H1 (cell line): ENCODE measurements around the gene FXR2. TPM values are rescaled to one million over a fixed set of nuclear protein-coding genes. Genes with fewer than 3 reads are reported as not detected.

Experiments
- CTCF ChIA-PET: fragments of 300-600 bp; sonication (Branson Sonifier 250); formaldehyde crosslinking; loops from one replicate; lab custom pipeline; 2021; ENCODE audit not compliant: partially characterized antibody; lab: Charles Lee
- POLR2A ChIA-PET: fragments of 300-600 bp; sonication (Branson Sonifier 250); formaldehyde crosslinking; loops from one replicate; lab custom pipeline; 2021; ENCODE audit warnings: inconsistent platforms; ENCODE audit not compliant: partially characterized antibody; lab: Charles Lee
- DNase-seq, 2 experiments: peaks; one replicate each; pipeline versions ENCODE4 v3.0.0 to v3.0.0-alpha.2; 2010 to 2022; ENCODE audit warnings: low spot score in 2 of 2, low read depth in 1 of 2, mixed read lengths in 1 of 2
- FAIRE-seq: peaks from 2 replicates; lab custom pipeline; 2011; peaks lifted over from hg19 to GRCh38; lab: Jason Lieb, UNC
- H2AFZ ChIP-seq: 2 replicates; pipeline ENCODE4 v1.8.1; 2012; ENCODE audit warnings: low read length, inconsistent platforms
- H2AK5ac ChIP-seq: 2 replicates; pipeline ENCODE4 v1.6.1; 2013; ENCODE audit warnings: low read depth, low read length
- H2BK120ac ChIP-seq: replicated peaks from 2 replicates; pipeline ENCODE3; 2013; ENCODE audit warnings: low read depth, low read length, inconsistent platforms
- H2BK12ac ChIP-seq: 2 replicates; pipeline ENCODE4 v1.6.1; 2013; ENCODE audit warnings: low read depth, low read length
- H2BK15ac ChIP-seq: 2 replicates; pipeline ENCODE4 v1.6.1; 2013; ENCODE audit warnings: low read length
- H2BK20ac ChIP-seq: 2 replicates; pipeline ENCODE4 v1.6.1; 2013; ENCODE audit warnings: low read length
- H2BK5ac ChIP-seq: 2 replicates; pipeline ENCODE4 v1.6.1; 2013; ENCODE audit warnings: low read depth, low read length
- H3K14ac ChIP-seq: 2 replicates; pipeline ENCODE4 v1.6.1; 2013; ENCODE audit warnings: inconsistent platforms; ENCODE audit not compliant: insufficient read length
- H3K18ac ChIP-seq: 2 replicates; pipeline ENCODE4 v1.6.1; 2013; ENCODE audit warnings: low read length; ENCODE audit errors: extremely low read depth
- H3K23ac ChIP-seq: 2 replicates; pipeline ENCODE4 v1.6.1; 2013; ENCODE audit warnings: inconsistent platforms; ENCODE audit not compliant: insufficient read length
- H3K23me2 ChIP-seq: 2 replicates; pipeline ENCODE4 v1.6.1; 2013; ENCODE audit warnings: low read depth, low read length
- H3K27ac ChIP-seq: 2 replicates; pipeline ENCODE4 v1.6.1; 2011; ENCODE audit warnings: low read depth, low read length, inconsistent platforms
- H3K27me3 ChIP-seq, 4 experiments: replicated peaks in 1 of 4; 1 replicate in 1 of 4; 2 replicates in 3 of 4; pipeline versions ENCODE4 v1.6.1 to v1.8.1; 2011 to 2013; ENCODE audit warnings: low read length in 3 of 4, mild to moderate bottlenecking in 3 of 4, inconsistent platforms in 2 of 4, mixed read lengths in 2 of 4, moderate library complexity in 1 of 4; ENCODE audit not compliant: control insufficient read depth in 3 of 4, insufficient read depth in 3 of 4; ENCODE audit errors: extremely low read depth in 1 of 4
- H3K36me3 ChIP-seq, 4 experiments: 2 replicates each; pipeline versions ENCODE4 v1.6.1 to v1.8.1; 2011 to 2013; ENCODE audit warnings: mild to moderate bottlenecking in 4 of 4, low read length in 3 of 4, moderate library complexity in 2 of 4, control low read depth in 1 of 4, inconsistent platforms in 1 of 4; ENCODE audit not compliant: insufficient read depth in 4 of 4, control insufficient read depth in 2 of 4
- H3K4ac ChIP-seq: replicated peaks from 2 replicates; pipeline ENCODE3; 2013; ENCODE audit warnings: low read length, low read depth, mixed read lengths, inconsistent platforms; ENCODE audit not compliant: insufficient read length
- H3K4me1 ChIP-seq, 4 experiments: replicated peaks in 1 of 4; 1 replicate in 1 of 4; 2 replicates in 3 of 4; pipeline versions ENCODE4 v1.6.1 to v1.8.1; 2011 to 2013; ENCODE audit warnings: low read length in 3 of 4, inconsistent platforms in 2 of 4, mixed read lengths in 1 of 4; ENCODE audit not compliant: insufficient read depth in 4 of 4, control insufficient read depth in 3 of 4
- H3K4me2 ChIP-seq, 2 experiments: 2 replicates each; pipeline versions ENCODE4 v1.6.1 to v1.8.1; 2011 to 2013; ENCODE audit warnings: low read depth in 2 of 2, low read length in 2 of 2, control low read depth in 1 of 2, inconsistent platforms in 1 of 2, mild to moderate bottlenecking in 1 of 2; ENCODE audit not compliant: insufficient read depth in 1 of 2
- H3K4me3 ChIP-seq, 4 experiments: fragments of 200-600, 300-600 bp in 1 of 4; sonication (generic), shearing (Covaris generic), sonication (Bioruptor Twin) in 1 of 4; 2 replicates each; pipeline versions ENCODE4 v1.5.1 to v1.8.1; 2011 to 2016; ENCODE audit warnings: low read length in 4 of 4, low read depth in 3 of 4, control low read depth in 2 of 4, inconsistent platforms in 2 of 4, mild to moderate bottlenecking in 2 of 4, mixed read lengths in 1 of 4, moderate library complexity in 1 of 4; ENCODE audit not compliant: insufficient read depth in 2 of 4; ENCODE audit errors: extremely low read depth in 1 of 4
- H3K56ac ChIP-seq: replicated peaks from 2 replicates; pipeline ENCODE3; 2013; ENCODE audit warnings: low read depth, mild to moderate bottlenecking, mixed read lengths, low read length, inconsistent platforms; ENCODE audit not compliant: insufficient read length
- H3K79me1 ChIP-seq: 2 replicates; pipeline ENCODE4 v1.6.1; 2013; ENCODE audit warnings: low read depth, low read length, control low read depth
- H3K79me2 ChIP-seq, 2 experiments: 2 replicates each; pipeline versions ENCODE4 v1.6.1 to v1.8.1; 2012 to 2013; ENCODE audit warnings: low read length in 2 of 2, mild to moderate bottlenecking in 2 of 2, inconsistent platforms in 1 of 2; ENCODE audit not compliant: insufficient read depth in 2 of 2, control insufficient read depth in 1 of 2
- H3K9ac ChIP-seq, 4 experiments: replicated peaks in 1 of 4; 1 replicate in 1 of 4; 2 replicates in 3 of 4; pipeline versions ENCODE4 v1.6.1 to v1.8.1; 2011 to 2013; ENCODE audit warnings: low read depth in 3 of 4, low read length in 3 of 4, control low read depth in 2 of 4, mild to moderate bottlenecking in 2 of 4, moderate library complexity in 2 of 4, inconsistent platforms in 1 of 4; ENCODE audit errors: extremely low read depth in 1 of 4
- H3K9me3 ChIP-seq, 2 experiments: 2 replicates each; pipeline versions ENCODE4 v1.6.1 to v1.8.1; 2012 to 2013; ENCODE audit warnings: mild to moderate bottlenecking in 2 of 2, moderate library complexity in 2 of 2, control low read depth in 1 of 2, inconsistent platforms in 1 of 2, low read depth in 1 of 2, low read length in 1 of 2, mixed read lengths in 1 of 2; ENCODE audit not compliant: insufficient read depth in 2 of 2
- H4K20me1 ChIP-seq, 2 experiments: replicated peaks in 1 of 2; 2 replicates each; pipeline versions ENCODE3 to v1.8.1; 2011 to 2013; ENCODE audit warnings: inconsistent platforms in 2 of 2, low read length in 2 of 2, mild to moderate bottlenecking in 1 of 2; ENCODE audit not compliant: insufficient read depth in 2 of 2, control insufficient read depth in 1 of 2
- H4K5ac ChIP-seq: 2 replicates; pipeline ENCODE4 v1.6.1; 2013; ENCODE audit warnings: low read length, low read depth, mixed read lengths, inconsistent platforms; ENCODE audit not compliant: insufficient read length
- H4K8ac ChIP-seq: 2 replicates; pipeline ENCODE4 v1.8.0; 2013; ENCODE audit warnings: mild to moderate bottlenecking, moderate library complexity, low read length, inconsistent platforms; ENCODE audit not compliant: insufficient read depth; ENCODE audit errors: extremely low read depth
- H4K91ac ChIP-seq: replicated peaks from 2 replicates; pipeline ENCODE3; 2013; ENCODE audit warnings: low read length, mixed read lengths, inconsistent platforms; ENCODE audit not compliant: insufficient read length
- CTBP2 ChIP-seq: IDR thresholded peaks from 2 replicates; pipeline ENCODE4 v1.7.0; 2011; ENCODE audit warnings: borderline replicate concordance, mild to moderate bottlenecking, moderate library complexity, mixed read lengths, low read length; ENCODE audit not compliant: insufficient read depth, insufficient read length
- EP300 ChIP-seq, 2 experiments: IDR thresholded peaks; 1 replicate in 1 of 2; 2 replicates in 1 of 2; pipeline ENCODE4 v1.6.1; 2011 to 2012; ENCODE audit warnings: low read depth in 2 of 2, low read length in 2 of 2, mild to moderate bottlenecking in 2 of 2, borderline replicate concordance in 1 of 2, inconsistent platforms in 1 of 2, moderate library complexity in 1 of 2
- FOSL1 ChIP-seq: IDR thresholded peaks from 2 replicates; pipeline ENCODE4 v1.6.1; 2011; ENCODE audit warnings: mild to moderate bottlenecking, low read depth, low read length, moderate library complexity; ENCODE audit not compliant: insufficient read depth
- POLR2AphosphoS5 ChIP-seq: IDR thresholded peaks from 2 replicates; pipeline ENCODE4 v1.6.1; 2011; ENCODE audit warnings: low read depth, low read length
- POU5F1 ChIP-seq: IDR thresholded peaks from 2 replicates; pipeline ENCODE4 v1.6.1; 2011; ENCODE audit warnings: low read depth, mild to moderate bottlenecking, low read length, moderate library complexity
- SIRT6 ChIP-seq: IDR thresholded peaks from one replicate; pipeline ENCODE4 v1.7.1; 2012; ENCODE audit warnings: low read length, inconsistent platforms
- YY1 ChIP-seq: IDR thresholded peaks from 2 replicates; pipeline ENCODE4 v1.6.1; 2011; ENCODE audit warnings: low read depth, mild to moderate bottlenecking, low read length
- ZNF274 ChIP-seq: IDR thresholded peaks from 2 replicates; pipeline ENCODE4 v1.7.0; 2012; ENCODE audit warnings: low read length, borderline replicate concordance; ENCODE audit errors: extremely low read depth
- WGBS, 2 experiments: shearing (Covaris generic) in 1 of 2; methylation state at CpG; one replicate each; pipeline versions ENCODE4 v1.1.6 to v1.1.7; 2013 to 2015; ENCODE audit warnings: low lambda C conversion rate in 2 of 2, mixed read lengths in 2 of 2, inconsistent platforms in 1 of 2, low coverage in 1 of 2, missing lambda C conversion rate in 1 of 2; ENCODE audit not compliant: insufficient replicate concordance in 2 of 2, insufficient coverage in 1 of 2, insufficient read length in 1 of 2; ENCODE audit errors: extremely low coverage in 1 of 2, missing lambda C conversion rate in 1 of 2; 5-methylcytosine and 5-hydroxymethylcytosine counted together
- long read RNA-seq, 2 experiments: library from RNA in 1 of 2; library from capped mRNA in 1 of 2; stranded (forward); transcript quantifications; one replicate each; pipeline ENCODE4 v2.0.0, GENCODE V29; 2021; ENCODE audit warnings: inconsistent platforms in 1 of 2
- polyA minus RNA-seq, 3 experiments: library from RNA; depleted of rRNA, polyadenylated mRNA; stranded (reverse); fragments of >200 nt; gene quantifications; 1 replicate in 2 of 3; 2 replicates in 1 of 3; pipeline ENCODE4 v1.2.3, GENCODE V29; 2011
- polyA plus RNA-seq, 7 experiments: library from polyadenylated mRNA; depleted of rRNA in 3 of 7; stranded (reverse) in 5 of 7; unstranded in 2 of 7; fragments of >200 nt in 5 of 7; fragments of 200-250 nt in 2 of 7; gene quantifications; 1 replicate in 5 of 7; 2 replicates in 1 of 7; 4 replicates in 1 of 7; pipeline versions ENCODE4 v1.2.1 to v1.2.3, GENCODE V29; 2011 to 2013; ENCODE audit warnings: missing spikeins in 2 of 7, mixed read lengths in 2 of 7
- total RNA-seq: library from RNA; stranded (reverse); fragmentation: NEBNext Ultra II Directional; extraction: Animal tissue kit (Norgen Biotek cat#: 25700); gene quantifications from 2 replicates; pipeline ENCODE4 v1.2.1, GENCODE V29; 2021

The FXR2 gene
- 26.2 and 26.8 TPM in 2 replicates for total RNA-seq
- polyA plus RNA-seq (2011; rRNA removed): 44.0 and 63.3 TPM in 2 replicates
- polyA plus RNA-seq (2011; cell fraction: cytosol; rRNA removed): 29.1 TPM
- polyA plus RNA-seq (2011; cell fraction: nucleus; rRNA removed): 90.6 TPM
- 21.8 to 29.7 TPM (median 28.2 TPM) in 4 replicates for polyA plus RNA-seq (2012, experiment 1 of 2)
- 17.1 TPM for polyA plus RNA-seq (2012, experiment 2 of 2)
- 22.7 TPM for polyA plus RNA-seq (2013, experiment 1 of 2)
- 20.5 TPM for polyA plus RNA-seq (2013, experiment 2 of 2)
- 21.9 and 25.0 TPM in 2 replicates for polyA minus RNA-seq (2011; rRNA and poly(A)+ RNA removed)
- polyA minus RNA-seq (2011; cell fraction: cytosol; rRNA and poly(A)+ RNA removed): 13.2 TPM
- polyA minus RNA-seq (2011; cell fraction: nucleus; rRNA and poly(A)+ RNA removed): 18.2 TPM
- long read RNA-seq, experiment 1, partial matches to known transcripts: 30 of 32 reads
- long read RNA-seq, experiment 1, other reads (novel, unspliced or antisense): 1 of 32 reads
- long read RNA-seq, experiment 2, partial matches to known transcripts: 2 of 2 reads
- long read RNA-seq, experiment 2, other reads (novel, unspliced or antisense): 0 of 2 reads

GRCh38 chr17:7614425-7615264, at the start of gene FXR2:
Gene FXR2, minus strand, starts transcription at chr17:7614897. Its CDS starts 365 bp downstream, at chr17:7614532.
- H3K79me1 ChIP-seq: peaks cover 18% of the 10 kb centered on the region
- peak within 1 kb of the TSS; percentile 48; the same call in 1 of the 2 replicates for H2AFZ ChIP-seq
- H3K4me1 ChIP-seq: peaks cover 0 to 5% (median 1%) of the 10 kb centered on the region in 4 experiments; a peak in 4 of 7 replicates
- no peak within 1 kb of the TSS for H2BK15ac ChIP-seq
- peaks cover 4 to 35% of the 10 kb centered on the region in 2 experiments; a peak in 3 of 4 replicates for H3K79me2 ChIP-seq
- peaks cover 0 to 11% of the 10 kb centered on the region in 2 experiments for H4K20me1 ChIP-seq
- H3K27me3 ChIP-seq: no peaks in the 10 kb centered on the region
- no peak within 1 kb of the TSS; the same call in 1 of the 2 replicates for H4K8ac ChIP-seq
- no peak within 1 kb of the TSS; the same call in 1 of the 2 replicates for H3K18ac ChIP-seq
- peak within 1 kb of the TSS; percentile 56 to 74 (median 60) for H3K9ac ChIP-seq
- 1% methylated on average over 33 of the region's 93 CpGs; no CpG with 5 or more reads in 1 of the 2 experiments for WGBS, 2 experiments
- H3K4me2 ChIP-seq: peak within 1 kb of the TSS; percentile 88 to 94
- H3K27ac ChIP-seq: peak within 1 kb of the TSS; percentile 52; the same call in 1 of the 2 replicates
- no peak within 1 kb of the TSS for H2AK5ac ChIP-seq
- H2BK20ac ChIP-seq: no peak within 1 kb of the TSS
- H2BK120ac ChIP-seq: no peak within 1 kb of the TSS
- no peak within 1 kb of the TSS for H3K23ac ChIP-seq
- ChIA-PET CTCF (interaction anchor here (0.6 to 13.4 kb wide), 17 partner anchors 11 to 299 kb away, joined by 3 to 92 read pairs (median 4); partner anchors contain the start of genes ATP1B2, SAT2, SHBG and SOX15), POLR2A (interaction anchor here (0.7 to 79.4 kb wide), 12 partner anchors 13 to 87 kb away, joined by 3 to 2272 read pairs (median 6); partner anchors contain the start of genes ATP1B2, CD68, MPDU1 and SAT2)
- H4K5ac ChIP-seq: no peak within 1 kb of the TSS
- H3K14ac ChIP-seq: no peak within 1 kb of the TSS
- H3K36me3 ChIP-seq: peaks cover 0 to 10% (median 0%) of the 10 kb centered on the region in 4 experiments; a peak in 2 of 8 replicates
- peak; percentile 82 for FAIRE-seq
- peaks cover 6% of the 10 kb centered on the region for H3K23me2 ChIP-seq
- H4K91ac ChIP-seq: peak within 1 kb of the TSS; percentile 22
- peak; percentile 97 to 100 for DNase-seq
- no peak within 1 kb of the TSS for H3K4ac ChIP-seq
- H3K9me3 ChIP-seq: no peaks in the 10 kb centered on the region
- no peak within 1 kb of the TSS for H2BK5ac ChIP-seq
- H3K4me3 ChIP-seq: peak within 1 kb of the TSS; percentile 87 to 95 (median 92)
- H3K56ac ChIP-seq: no peak within 1 kb of the TSS
- H2BK12ac ChIP-seq: no peak within 1 kb of the TSS
- TF ChIP-seq POLR2AphosphoS5: peak; percentile 56; the same call in 1 of the 2 replicates
- TF ChIP-seq YY1: 0 out of 2 replicates have a peak, but pooled peaks have one; percentile 13
- TF ChIP-seq POU5F1: no peak
- no peak for TF ChIP-seq CTBP2
- no peak for TF ChIP-seq EP300 (IDR thresholded peaks at IDR 0.05; ENCODE audit: borderline replicate concordance in 1 of 2, low read depth in 2 of 2, low read length in 2 of 2)
- TF ChIP-seq ZNF274: no peak
- no peak for TF ChIP-seq FOSL1
- no peak for TF ChIP-seq SIRT6
